Breast epithelium (tissue), 3 donors: ENCODE measurements around the gene SYF2.

ENCODE experiments used
- POLR2AphosphoS5 ChIP-seq, 3 donors: sonication (generic); formaldehyde crosslinking; IDR thresholded peaks; one replicate each; pipeline ENCODE4 v1.6.1; 2017; ENCODE audit warnings: antibody characterized with exemption in 3 of 3
- TF ChIP-seq, protein P1 (sequence below), 3 donors: fragments of 450-650 bp; IDR thresholded peaks; one replicate each; pipeline ENCODE4 v1.5.1; 2016 to 2017; ENCODE audit warnings: antibody characterized with exemption in 3 of 3, mild to moderate bottlenecking in 3 of 3, moderate library complexity in 3 of 3

DNA sequence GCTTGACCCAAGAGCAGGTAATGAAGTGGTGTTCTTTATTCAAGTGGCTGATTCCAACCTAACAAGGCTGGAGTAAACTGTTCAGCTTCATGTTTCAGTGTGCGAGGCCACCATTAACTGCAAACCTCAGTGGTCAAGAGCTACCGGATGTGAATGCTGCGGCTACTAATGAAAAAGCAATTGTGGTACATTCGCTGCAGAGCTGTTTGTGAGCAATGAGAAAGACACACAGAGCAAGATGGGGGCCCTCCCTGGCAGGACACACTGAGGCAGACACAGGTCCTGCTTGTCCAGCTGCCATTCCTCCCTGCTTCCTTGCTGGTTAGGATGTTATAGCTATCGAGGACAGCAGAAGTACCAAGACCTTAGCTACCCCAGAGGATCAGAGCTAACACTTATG lies 26.1 kb downstream of the SYF2 start:
- TF ChIP-seq, protein P1, sequence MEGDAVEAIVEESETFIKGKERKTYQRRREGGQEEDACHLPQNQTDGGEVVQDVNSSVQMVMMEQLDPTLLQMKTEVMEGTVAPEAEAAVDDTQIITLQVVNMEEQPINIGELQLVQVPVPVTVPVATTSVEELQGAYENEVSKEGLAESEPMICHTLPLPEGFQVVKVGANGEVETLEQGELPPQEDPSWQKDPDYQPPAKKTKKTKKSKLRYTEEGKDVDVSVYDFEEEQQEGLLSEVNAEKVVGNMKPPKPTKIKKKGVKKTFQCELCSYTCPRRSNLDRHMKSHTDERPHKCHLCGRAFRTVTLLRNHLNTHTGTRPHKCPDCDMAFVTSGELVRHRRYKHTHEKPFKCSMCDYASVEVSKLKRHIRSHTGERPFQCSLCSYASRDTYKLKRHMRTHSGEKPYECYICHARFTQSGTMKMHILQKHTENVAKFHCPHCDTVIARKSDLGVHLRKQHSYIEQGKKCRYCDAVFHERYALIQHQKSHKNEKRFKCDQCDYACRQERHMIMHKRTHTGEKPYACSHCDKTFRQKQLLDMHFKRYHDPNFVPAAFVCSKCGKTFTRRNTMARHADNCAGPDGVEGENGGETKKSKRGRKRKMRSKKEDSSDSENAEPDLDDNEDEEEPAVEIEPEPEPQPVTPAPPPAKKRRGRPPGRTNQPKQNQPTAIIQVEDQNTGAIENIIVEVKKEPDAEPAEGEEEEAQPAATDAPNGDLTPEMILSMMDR (IDR thresholded peaks at IDR 0.05), result no peak
- no peak for TF ChIP-seq POLR2AphosphoS5 (IDR thresholded peaks at IDR 0.05)
